Body of pancreas (tissue), 4 donors: ENCODE results near the gene HS3ST5.

Experiments
- POLR2A ChIP-seq, 3 donors: fragments of 450-650 bp; IDR thresholded peaks; one replicate each; pipeline ENCODE4 v1.6.1; 2016; ENCODE audit warnings: antibody characterized with exemption in 3 of 3, mild to moderate bottlenecking in 2 of 3
- TF ChIP-seq, protein P1 (sequence below), 7 experiments: fragments of 450-650 bp in 4 of 7; fragments of 200-600 bp in 3 of 7; sonication (generic) in 3 of 7; IDR thresholded peaks; one replicate each; pipeline ENCODE4 v1.5.1; 2016 to 2019; ENCODE audit warnings: antibody characterized with exemption in 7 of 7

GRCh38 chr6:114170372-114170771, 172.5 kb downstream of the HS3ST5 start:
- no peak for TF ChIP-seq POLR2A (IDR thresholded peaks at IDR 0.05)
- TF ChIP-seq, protein P1, sequence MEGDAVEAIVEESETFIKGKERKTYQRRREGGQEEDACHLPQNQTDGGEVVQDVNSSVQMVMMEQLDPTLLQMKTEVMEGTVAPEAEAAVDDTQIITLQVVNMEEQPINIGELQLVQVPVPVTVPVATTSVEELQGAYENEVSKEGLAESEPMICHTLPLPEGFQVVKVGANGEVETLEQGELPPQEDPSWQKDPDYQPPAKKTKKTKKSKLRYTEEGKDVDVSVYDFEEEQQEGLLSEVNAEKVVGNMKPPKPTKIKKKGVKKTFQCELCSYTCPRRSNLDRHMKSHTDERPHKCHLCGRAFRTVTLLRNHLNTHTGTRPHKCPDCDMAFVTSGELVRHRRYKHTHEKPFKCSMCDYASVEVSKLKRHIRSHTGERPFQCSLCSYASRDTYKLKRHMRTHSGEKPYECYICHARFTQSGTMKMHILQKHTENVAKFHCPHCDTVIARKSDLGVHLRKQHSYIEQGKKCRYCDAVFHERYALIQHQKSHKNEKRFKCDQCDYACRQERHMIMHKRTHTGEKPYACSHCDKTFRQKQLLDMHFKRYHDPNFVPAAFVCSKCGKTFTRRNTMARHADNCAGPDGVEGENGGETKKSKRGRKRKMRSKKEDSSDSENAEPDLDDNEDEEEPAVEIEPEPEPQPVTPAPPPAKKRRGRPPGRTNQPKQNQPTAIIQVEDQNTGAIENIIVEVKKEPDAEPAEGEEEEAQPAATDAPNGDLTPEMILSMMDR (IDR thresholded peaks at IDR 0.05), result no peak
